Gastroesophageal sphincter (tissue), 4 donors: ENCODE results near the gene STYXL2. TPM values are rescaled to one million over a fixed set of nuclear protein-coding genes. Genes with fewer than 3 reads are reported as not detected.

ENCODE experiments used
- ATAC-seq: fragments of 150-250 bp; one replicate; pipeline ENCODE4 v1.9.1; 2016; ENCODE audit warnings: mild to moderate bottlenecking, moderate library complexity
- H3K27ac ChIP-seq, 4 donors: fragments of 200-600 bp; sonication (generic) in 3 of 4; 1 replicate in 3 of 4; 2 replicates in 1 of 4; pipeline ENCODE4 v1.5.1; 2016 to 2019
- H3K27me3 ChIP-seq: fragments of 200-600 bp; sonication (generic); one replicate; pipeline ENCODE4 v1.5.1; 2019
- H3K36me3 ChIP-seq, 2 donors: fragments of 200-600 bp; sonication (generic); one replicate each; pipeline ENCODE4 v1.5.1; 2019; ENCODE audit warnings: control low read depth in 1 of 2
- H3K4me1 ChIP-seq, 3 donors: fragments of 200-600 bp; sonication (generic); 1 replicate in 2 of 3; 2 replicates in 1 of 3; pipeline ENCODE4 v1.5.1; 2016 to 2019; ENCODE audit warnings: control low read depth in 2 of 3
- H3K4me3 ChIP-seq, 2 donors: fragments of 200-600 bp; sonication (generic); one replicate each; pipeline ENCODE4 v1.5.1; 2019; ENCODE audit warnings: mild to moderate bottlenecking in 1 of 2, moderate library complexity in 1 of 2
- H3K9me3 ChIP-seq, 3 donors: fragments of 200-600 bp; sonication (generic); one replicate each; pipeline ENCODE4 v1.5.1; 2017 to 2019; ENCODE audit warnings: control low read depth in 2 of 3
- CTCF ChIP-seq, 4 experiments: fragments of 200-600 bp in 2 of 4; fragments of 450-650 bp in 2 of 4; sonication (generic) in 1 of 4; IDR thresholded peaks; one replicate each; pipeline ENCODE4 v1.5.1; 2017 to 2019; ENCODE audit warnings: antibody characterized with exemption in 4 of 4, mild to moderate bottlenecking in 2 of 4, moderate library complexity in 2 of 4
- EP300 ChIP-seq: sonication (generic); formaldehyde crosslinking; IDR thresholded peaks from one replicate; pipeline ENCODE4 v1.6.1; 2017; ENCODE audit warnings: antibody characterized with exemption, mild to moderate bottlenecking
- POLR2A ChIP-seq, 2 donors: fragments of 450-650 bp; IDR thresholded peaks; one replicate each; pipeline ENCODE4 v1.6.1; 2017; ENCODE audit warnings: antibody characterized with exemption in 2 of 2, mild to moderate bottlenecking in 2 of 2, moderate library complexity in 1 of 2
- POLR2AphosphoS5 ChIP-seq: sonication (generic); formaldehyde crosslinking; IDR thresholded peaks from one replicate; pipeline ENCODE4 v1.6.1; 2017; ENCODE audit warnings: antibody characterized with exemption
- WGBS, 2 donors: methylation state at CpG; one replicate each; pipeline ENCODE4 v1.1.5; 2018; ENCODE audit warnings: low coverage in 1 of 2; 5-methylcytosine and 5-hydroxymethylcytosine counted together
- total RNA-seq, 4 donors: library from RNA; depleted of rRNA; stranded (reverse); fragments of >200 nt; gene quantifications; one replicate each; pipeline ENCODE4 v1.1.0, GENCODE V29; 2016

Gene STYXL2
- total RNA-seq, 4 donors from 2014 or later: 0.08 to 0.17 (median 0.16) TPM; not detected in 1

- no peak for TF ChIP-seq POLR2AphosphoS5
- no peak for TF ChIP-seq CTCF (IDR thresholded peaks at IDR 0.05)
- no peak for TF ChIP-seq EP300
- no peak for TF ChIP-seq POLR2A (IDR thresholded peaks at IDR 0.05)
- Histone ChIP-seq H3K4me3 (no peak overlapping the region), H3K27me3 (peaks cover 5% of the 10 kb centered on the region), H3K4me1 (peaks cover 0 to 8% (median 5%) of the 10 kb centered on the region in 3 donors), H3K9me3 (no peaks in the 10 kb centered on the region), H3K27ac (no peak overlapping the region), H3K36me3 (no peaks in the 10 kb centered on the region)
- 77 to 82% methylated on average over 2 to 8 of the region's 13 CpGs for WGBS, 2 donors
- ATAC-seq: no peak
These were observed 25.1 kb upstream of the STYXL2 start for GRCh38 chr1:167068761-167069160.

GRCh38 chr1:167071286-167071685, 22.6 kb upstream of the STYXL2 start:
- H3K9me3 ChIP-seq: no peaks in the 10 kb centered on the region
- TF ChIP-seq POLR2AphosphoS5 (no peak), EP300 (no peak), CTCF (IDR thresholded peaks at IDR 0.05) (no peak), POLR2A (IDR thresholded peaks at IDR 0.05) (no peak)
- H3K27ac ChIP-seq: no peak overlapping the region
- H3K27me3 ChIP-seq: peaks cover 6% of the 10 kb centered on the region
- 95 to 97% methylated on average over 5 to 6 of the region's 8 CpGs for WGBS, 2 donors
- no peak for ATAC-seq
- peaks cover 0 to 7% (median 5%) of the 10 kb centered on the region in 3 donors for H3K4me1 ChIP-seq
- no peak overlapping the region for H3K4me3 ChIP-seq
- no peaks in the 10 kb centered on the region for H3K36me3 ChIP-seq

- Histone ChIP-seq H3K4me3 (no peak overlapping the region), H3K36me3 (no peaks in the 10 kb centered on the region), H3K4me1 (no peaks in the 10 kb centered on the region), H3K27ac (no peak overlapping the region), H3K27me3 (peaks cover 14% of the 10 kb centered on the region), H3K9me3 (no peaks in the 10 kb centered on the region)
- no peak for ATAC-seq
- TF ChIP-seq EP300 (no peak), POLR2AphosphoS5 (no peak), POLR2A (IDR thresholded peaks at IDR 0.05) (no peak), CTCF (IDR thresholded peaks at IDR 0.05) (no peak)
- 77 to 89% methylated on average over 7 to 8 of the region's 8 CpGs for WGBS, 2 donors
These were observed 17.7 kb upstream of the STYXL2 start for GRCh38 chr1:167076136-167076710.

GRCh38 chr1:167077128-167077867, 16.6 kb upstream of the STYXL2 start:
- Histone ChIP-seq H3K4me3 (no peak overlapping the region), H3K36me3 (no peaks in the 10 kb centered on the region), H3K27me3 (peaks cover 20% of the 10 kb centered on the region), H3K27ac (no peak overlapping the region), H3K4me1 (no peaks in the 10 kb centered on the region), H3K9me3 (no peaks in the 10 kb centered on the region)
- 68 to 73% methylated on average over 2 to 3 of the region's 3 CpGs for WGBS, 2 donors
- no peak for ATAC-seq
- TF ChIP-seq EP300: no peak
- no peak for TF ChIP-seq POLR2AphosphoS5
- TF ChIP-seq CTCF (IDR thresholded peaks at IDR 0.05): no peak
- TF ChIP-seq POLR2A (IDR thresholded peaks at IDR 0.05): no peak

- no peak for TF ChIP-seq POLR2AphosphoS5
- TF ChIP-seq CTCF (IDR thresholded peaks at IDR 0.05): no peak
- no peak for TF ChIP-seq POLR2A (IDR thresholded peaks at IDR 0.05)
- no peak for TF ChIP-seq EP300
- no peak overlapping the region for H3K27ac ChIP-seq
- no peaks in the 10 kb centered on the region for H3K36me3 ChIP-seq
- H3K4me3 ChIP-seq: no peak overlapping the region
- no peaks in the 10 kb centered on the region for H3K4me1 ChIP-seq
- no peak for ATAC-seq
- no peaks in the 10 kb centered on the region for H3K9me3 ChIP-seq
- peaks cover 26% of the 10 kb centered on the region for H3K27me3 ChIP-seq
These were observed 16.0 kb upstream of the STYXL2 start for GRCh38 chr1:167077868-167078210.
